GM20431 (cell line): ENCODE data around the gene CPLX4.

Source experiments
- in situ Hi-C: fragments of 300-500 bp; cut with MseI, MboI; formaldehyde crosslinking; loops from one replicate; pipeline ENCODE4 v1.15.0; 2020; ENCODE audit warnings: low sequenced_read_pairs; ENCODE audit not compliant: unreplicated experiment

Gene CPLX4

GRCh38 chr18:59318460-59319050 is at the start of gene CPLX4:
Gene CPLX4 (minus strand): TSS chr18:59318649. CDS start chr18:59318462, 187 bp downstream.
- in situ Hi-C loops, result loop anchor here (10.0 kb wide), 1 partner anchor 76 kb away; no protein-coding TSS in a partner anchor

GRCh38 chr18:59360381-59360780 is 41.9 kb upstream of the CPLX4 start:
- in situ Hi-C loops, result no loop called here

GRCh38 chr18:59359576-59359952 is 41.1 kb upstream of the CPLX4 start:
- in situ Hi-C loops, result no loop called here

DNA sequence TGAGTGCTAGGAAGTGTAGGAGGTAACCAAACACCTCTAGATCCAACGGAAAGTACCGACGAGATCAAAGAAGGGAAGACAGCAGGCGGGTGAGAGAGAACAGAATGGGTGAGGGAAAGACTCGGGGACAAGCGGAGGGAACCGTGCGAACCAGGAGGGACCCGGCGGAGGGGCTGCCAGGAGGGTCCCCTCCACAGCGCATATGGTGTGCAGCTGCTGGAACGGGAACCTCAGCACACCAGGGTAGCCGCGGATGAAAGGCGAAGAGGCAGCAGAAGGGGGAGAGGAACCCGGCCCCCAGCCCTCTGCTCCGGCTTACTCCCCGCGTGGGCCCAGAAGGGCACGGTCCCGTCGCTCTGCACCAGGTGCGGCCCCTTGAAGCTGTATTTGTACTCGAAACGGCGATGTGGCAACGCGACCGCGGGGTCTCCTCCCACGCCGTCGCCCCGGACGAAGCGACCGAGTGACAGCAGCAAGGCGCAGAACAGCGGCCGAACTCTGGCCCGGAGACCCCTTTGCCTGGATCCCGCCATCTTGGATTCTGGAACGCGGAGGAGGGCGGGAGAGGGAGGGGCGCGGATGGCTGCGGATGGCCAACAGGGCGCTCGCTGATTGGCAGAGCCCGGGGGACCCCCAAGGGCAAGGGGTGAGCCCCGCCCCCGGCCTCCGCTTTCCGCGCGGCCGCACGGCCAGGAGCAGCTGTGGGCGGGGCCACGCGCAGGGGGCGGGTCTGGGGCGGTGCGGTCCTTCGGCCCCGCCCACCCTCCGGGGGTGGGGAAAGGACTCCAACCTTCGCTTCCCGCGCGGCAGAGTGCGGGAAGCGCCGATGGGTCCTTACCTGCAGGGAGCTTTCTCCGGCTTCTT is 40.5 kb upstream of the CPLX4 start, which contains the start of gene LMAN1:
TSS of gene LMAN1 (minus strand) at position 554 of the 864 bp plus-strand sequence. CDS start at position 533, 21 bp downstream.
- in situ Hi-C loops, result no loop called here

GRCh38 chr18:59358414-59358711 is 39.9 kb upstream of the CPLX4 start:
- in situ Hi-C loops, result no loop called here

DNA sequence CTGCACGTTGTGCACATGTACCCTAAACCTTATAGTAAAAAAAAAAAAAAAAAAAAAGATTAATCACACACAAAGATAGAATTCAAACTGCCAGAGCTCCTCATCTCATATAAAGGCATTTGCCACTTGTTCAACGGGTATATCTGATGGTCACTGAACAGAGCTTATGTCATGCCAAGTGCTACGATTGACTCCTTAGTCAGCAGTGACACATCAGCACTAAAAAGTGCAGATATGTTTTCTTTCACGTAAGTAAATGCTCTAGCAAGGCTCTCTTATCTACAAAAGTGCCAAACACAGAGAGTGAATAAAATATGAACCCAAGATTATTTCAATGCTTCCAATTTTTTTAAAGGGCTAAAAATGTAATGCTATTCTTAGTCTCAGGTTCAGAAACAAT is 39.5 kb upstream of the CPLX4 start:
- in situ Hi-C loops, result no loop called here

- in situ Hi-C loops, result no loop called here
These were observed 36.3 kb upstream of the CPLX4 start for GRCh38 chr18:59354731-59355130.

DNA sequence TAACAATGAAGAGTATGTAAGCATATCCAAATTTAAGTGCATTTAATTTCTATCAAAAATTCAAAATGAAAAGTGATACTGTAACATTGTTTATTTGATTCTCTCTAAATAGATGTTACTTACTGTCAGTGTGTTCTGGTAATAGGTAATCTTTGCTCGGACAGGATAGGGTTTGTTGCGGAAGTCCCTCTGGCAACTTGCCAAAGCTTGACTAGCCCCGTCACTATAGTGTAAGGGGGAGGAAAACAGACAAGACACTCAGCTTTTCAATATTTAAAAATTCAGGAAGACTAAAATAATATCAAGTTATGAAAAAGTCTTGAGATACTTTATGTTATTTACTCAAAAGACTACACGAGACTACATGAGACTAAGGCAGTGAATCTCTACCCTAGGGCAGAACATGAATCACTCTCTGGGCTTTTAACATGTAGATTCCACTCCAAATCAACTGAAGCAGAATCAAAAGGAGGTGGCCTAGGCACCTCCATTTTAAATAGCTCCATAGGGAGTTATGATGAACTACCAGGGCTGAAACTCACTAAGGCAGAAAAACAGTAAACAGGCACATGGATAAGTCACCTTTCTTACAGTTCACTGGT is 34.7 kb upstream of the CPLX4 start:
- in situ Hi-C loops, result no loop called here

- in situ Hi-C loops, result no loop called here
These were observed 33.9 kb upstream of the CPLX4 start for GRCh38 chr18:59352250-59352855.

DNA sequence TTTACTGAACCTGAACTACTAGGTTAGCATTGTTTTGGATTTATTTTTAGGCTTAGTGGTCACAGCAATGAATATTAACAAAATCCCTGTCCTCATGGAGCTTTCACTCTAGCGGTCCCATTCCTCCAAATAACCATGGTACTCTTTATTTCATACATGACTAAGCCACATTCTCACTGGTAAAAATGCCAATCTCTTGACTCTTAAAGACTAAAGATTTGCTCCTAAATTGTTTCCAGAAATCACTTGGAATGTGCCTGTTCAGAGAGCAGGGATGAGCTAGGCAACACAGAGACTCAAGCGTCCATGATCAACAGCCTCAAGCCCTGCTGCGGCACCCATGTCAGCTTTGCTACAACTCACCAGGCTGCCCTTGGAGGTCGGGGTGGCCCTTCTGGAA is 27.1 kb upstream of the CPLX4 start:
- in situ Hi-C loops, result no loop called here

DNA sequence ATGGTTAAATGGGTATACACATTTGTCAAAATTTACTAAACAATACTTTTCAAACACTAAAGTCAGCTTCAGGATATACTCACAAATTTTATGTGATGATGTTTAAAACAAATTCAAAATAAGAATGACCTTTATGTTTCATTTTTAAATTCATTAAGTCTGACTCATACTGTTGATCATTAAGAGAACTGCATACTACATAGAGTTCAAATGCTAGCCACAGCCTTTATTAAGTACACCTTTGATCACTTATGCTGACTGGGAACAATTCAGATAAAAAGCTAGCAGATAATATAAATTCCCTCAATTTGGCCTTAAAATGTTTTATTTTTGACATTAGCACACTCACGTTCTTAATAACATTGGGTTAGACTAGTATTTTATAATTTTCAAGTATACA is 26.5 kb upstream of the CPLX4 start:
- in situ Hi-C loops, result no loop called here

GRCh38 chr18:59343926-59344325 is 25.5 kb upstream of the CPLX4 start:
- in situ Hi-C loops, result no loop called here

DNA sequence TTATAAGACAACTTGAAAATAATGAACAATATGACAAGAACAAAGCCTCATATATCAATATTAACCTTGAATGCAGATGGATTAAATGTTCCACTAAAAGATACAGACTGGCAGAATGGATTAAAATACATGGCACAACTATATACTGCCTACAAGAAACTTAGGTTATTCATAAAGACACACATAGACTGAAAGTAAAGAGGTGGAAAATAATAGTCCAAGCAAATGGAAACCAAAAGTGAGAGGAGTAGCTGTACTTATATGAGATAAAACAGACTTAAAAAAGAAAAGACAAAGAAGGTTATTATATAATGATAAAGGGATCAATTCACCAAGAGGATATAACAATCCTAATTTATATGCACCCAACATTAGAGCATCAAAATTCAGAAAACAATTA is 22.4 kb upstream of the CPLX4 start:
- in situ Hi-C loops, result no loop called here

GRCh38 chr18:59340312-59340711 is 21.9 kb upstream of the CPLX4 start:
- in situ Hi-C loops, result no loop called here

DNA sequence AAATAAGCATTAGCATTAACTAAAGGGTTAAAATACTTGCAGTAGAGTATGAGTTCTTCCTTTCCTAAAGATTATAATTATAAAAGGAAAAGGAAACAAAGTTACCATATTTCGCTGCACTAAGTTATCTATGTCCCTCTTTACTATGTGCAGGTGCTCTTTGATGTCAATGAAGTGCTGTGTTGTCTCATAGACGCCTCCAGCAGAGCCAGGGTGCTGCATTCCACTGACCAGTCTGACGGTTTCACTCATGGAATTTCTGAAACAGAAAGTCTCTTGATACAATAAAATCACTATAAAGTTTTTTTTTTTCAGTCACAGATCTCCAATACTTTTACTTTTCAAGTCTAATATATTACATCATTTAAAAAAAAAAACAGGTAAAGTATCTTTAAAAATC is 14.5 kb upstream of the CPLX4 start:
- in situ Hi-C loops, result no loop called here

- in situ Hi-C loops, result no loop called here
These were observed 10.2 kb upstream of the CPLX4 start for GRCh38 chr18:59328683-59329082.

GRCh38 chr18:59325965-59326364 is 7.5 kb upstream of the CPLX4 start:
- in situ Hi-C loops, result no loop called here

GRCh38 chr18:59324623-59324971 is 6.1 kb upstream of the CPLX4 start:
- in situ Hi-C loops, result no loop called here

GRCh38 chr18:59323931-59324622 is 5.6 kb upstream of the CPLX4 start:
- in situ Hi-C loops, result no loop called here

- in situ Hi-C loops, result loop anchor here (10.0 kb wide), 1 partner anchor 83 kb away; no protein-coding TSS in a partner anchor
These were observed 6.8 kb downstream of the CPLX4 start for GRCh38 chr18:59311631-59312030.

- in situ Hi-C loops, result no loop called here
These were observed 9.6 kb downstream of the CPLX4 start for GRCh38 chr18:59308938-59309260.
